Gastrocnemius medialis (tissue), 4 donors: Measurements from ENCODE around the gene MRPS10. TPM values are rescaled to one million over a fixed set of nuclear protein-coding genes. Genes with fewer than 3 reads are reported as not detected.
"Not testable (repeated sequence)": the region's sequence is repeated elsewhere in the genome, so short reads cannot be mapped to it uniquely, and the experiment has no call there.

Experiments used
- ATAC-seq, 2 donors: fragments of 150-250 bp; one replicate each; pipeline ENCODE4 v1.9.1; 2016
- DNase-seq, 2 donors: peaks; one replicate each; pipeline ENCODE4 v3.0.0-alpha.2; 2019
- H3K27ac ChIP-seq, 4 donors: fragments of 200-600 bp; sonication (generic); 1 replicate in 1 of 4; 2 replicates in 3 of 4; pipeline ENCODE4 v1.5.1; 2016 to 2018; ENCODE audit warnings: mild to moderate bottlenecking in 2 of 4, moderate library complexity in 1 of 4
- H3K27me3 ChIP-seq, 3 donors: fragments of 200-600 bp; sonication (generic) in 2 of 3; 1 replicate in 1 of 3; 2 replicates in 2 of 3; pipeline versions ENCODE4 v1.5.1 to v1.6.0; 2016 to 2019; ENCODE audit warnings: mild to moderate bottlenecking in 1 of 3, moderate library complexity in 1 of 3
- H3K36me3 ChIP-seq, 2 donors: fragments of 200-600 bp; sonication (generic) in 1 of 2; one replicate each; pipeline ENCODE4 v1.5.1; 2017 to 2018
- H3K4me1 ChIP-seq, 2 donors: fragments of 200-600 bp; sonication (generic) in 1 of 2; one replicate each; pipeline ENCODE4 v1.5.1; 2016 to 2017; ENCODE audit warnings: mild to moderate bottlenecking in 2 of 2
- H3K4me3 ChIP-seq, 4 donors: fragments of 200-600 bp; sonication (generic) in 3 of 4; 1 replicate in 1 of 4; 2 replicates in 3 of 4; pipeline ENCODE4 v1.5.1; 2016 to 2019; ENCODE audit warnings: mild to moderate bottlenecking in 2 of 4
- H3K9me3 ChIP-seq, 3 donors: fragments of 200-600 bp; sonication (generic) in 2 of 3; 1 replicate in 1 of 3; 2 replicates in 2 of 3; pipeline ENCODE4 v1.5.1; 2016 to 2019
- POLR2A ChIP-seq, 2 donors: fragments of 450-650 bp; IDR thresholded peaks; one replicate each; pipeline ENCODE4 v1.6.1; 2017; ENCODE audit warnings: antibody characterized with exemption in 2 of 2, mild to moderate bottlenecking in 2 of 2, moderate library complexity in 2 of 2
- in situ Hi-C, 4 donors: fragments of 200-750 bp; cut with MboI; loops; one replicate each; pipeline versions ENCODE4 v1.15.0 to v1.8.0; 2017; ENCODE audit warnings: low sequenced_read_pairs in 4 of 4
- intact Hi-C: fragments of 100-400 bp; cut with DNase I; formaldehyde crosslinking; loops from one replicate; pipeline ENCODE4 v1.15.1; 2023; ENCODE audit warnings: low total_unique reads
- total RNA-seq, 4 donors: library from RNA; depleted of rRNA; stranded (reverse); fragments of >200 nt; gene quantifications; one replicate each; pipeline versions ENCODE4 v1.1.0 to v1.2.3, GENCODE V29; 2016
- TF ChIP-seq, protein P1 (sequence below), 5 experiments: fragments of 450-650 bp in 3 of 5; fragments of 200-600 bp in 2 of 5; sonication (generic) in 2 of 5; IDR thresholded peaks in 4 of 5; conservative IDR thresholded peaks in 1 of 5; 1 replicate in 4 of 5; 2 replicates in 1 of 5; pipeline ENCODE4 v1.5.1; 2016 to 2019; ENCODE audit warnings: antibody characterized with exemption in 5 of 5, mild to moderate bottlenecking in 3 of 5, moderate library complexity in 3 of 5

Gene MRPS10
- total RNA-seq, 4 donors from 2014 or later, result 52.2 to 63.7 (median 56.0) TPM

DNA sequence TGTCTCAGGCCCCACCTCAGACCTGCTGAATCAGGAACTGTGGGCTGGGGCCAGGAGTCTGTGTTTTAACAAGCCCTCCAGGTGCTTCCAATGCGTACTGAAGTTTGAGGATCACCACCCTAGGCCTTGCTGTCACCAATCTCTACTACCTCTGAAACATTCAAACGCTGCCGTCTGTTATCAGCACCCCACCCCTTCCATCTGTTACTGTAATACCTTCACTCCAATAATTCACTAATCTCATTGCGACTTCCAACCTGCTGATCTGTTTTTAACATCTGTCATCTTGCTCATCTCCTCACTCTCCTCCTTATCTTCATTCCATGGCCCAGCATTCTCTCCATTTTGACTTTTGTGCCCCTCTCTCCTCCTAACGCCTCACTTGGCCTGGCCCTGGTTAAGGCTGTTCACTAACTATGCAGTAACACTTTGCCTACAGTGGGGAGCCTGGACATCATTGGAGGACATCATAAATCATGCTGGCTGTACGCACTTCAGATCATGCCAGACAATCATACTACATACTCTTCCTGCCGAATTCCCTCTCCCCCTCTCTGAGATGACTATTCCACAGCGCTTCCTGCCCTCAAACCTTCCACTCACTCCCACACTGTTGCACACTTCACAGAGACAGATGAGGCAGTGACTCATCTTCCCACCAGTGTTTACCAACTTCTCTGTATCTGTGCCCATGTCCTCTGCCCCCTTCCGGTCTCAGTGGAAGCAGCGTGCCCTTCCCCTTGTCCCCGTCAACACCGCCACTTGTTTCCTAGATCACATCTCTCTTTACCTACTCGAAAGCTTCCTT lies 19.9 kb downstream of the MRPS10 start:
- intact Hi-C loops, result no loop called here
- H3K27me3 ChIP-seq, result no peaks in the 10 kb centered on the region
- no peaks in the 10 kb centered on the region for H3K4me1 ChIP-seq
- no peak for ATAC-seq
- TF ChIP-seq POLR2A (IDR thresholded peaks at IDR 0.05), result no peak
- TF ChIP-seq, protein P1, sequence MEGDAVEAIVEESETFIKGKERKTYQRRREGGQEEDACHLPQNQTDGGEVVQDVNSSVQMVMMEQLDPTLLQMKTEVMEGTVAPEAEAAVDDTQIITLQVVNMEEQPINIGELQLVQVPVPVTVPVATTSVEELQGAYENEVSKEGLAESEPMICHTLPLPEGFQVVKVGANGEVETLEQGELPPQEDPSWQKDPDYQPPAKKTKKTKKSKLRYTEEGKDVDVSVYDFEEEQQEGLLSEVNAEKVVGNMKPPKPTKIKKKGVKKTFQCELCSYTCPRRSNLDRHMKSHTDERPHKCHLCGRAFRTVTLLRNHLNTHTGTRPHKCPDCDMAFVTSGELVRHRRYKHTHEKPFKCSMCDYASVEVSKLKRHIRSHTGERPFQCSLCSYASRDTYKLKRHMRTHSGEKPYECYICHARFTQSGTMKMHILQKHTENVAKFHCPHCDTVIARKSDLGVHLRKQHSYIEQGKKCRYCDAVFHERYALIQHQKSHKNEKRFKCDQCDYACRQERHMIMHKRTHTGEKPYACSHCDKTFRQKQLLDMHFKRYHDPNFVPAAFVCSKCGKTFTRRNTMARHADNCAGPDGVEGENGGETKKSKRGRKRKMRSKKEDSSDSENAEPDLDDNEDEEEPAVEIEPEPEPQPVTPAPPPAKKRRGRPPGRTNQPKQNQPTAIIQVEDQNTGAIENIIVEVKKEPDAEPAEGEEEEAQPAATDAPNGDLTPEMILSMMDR (IDR thresholded peaks at IDR 0.05 in 4 of 5, conservative IDR thresholded peaks at IDR 0.05 in 1 of 5), result no peak
- no peaks in the 10 kb centered on the region for H3K9me3 ChIP-seq
- in situ Hi-C loops, result no loop called here
- H3K4me3 ChIP-seq, result no peak overlapping the region
- DNase-seq, result no peak
- no peak overlapping the region for H3K27ac ChIP-seq
- H3K36me3 ChIP-seq, result no peaks in the 10 kb centered on the region

DNA sequence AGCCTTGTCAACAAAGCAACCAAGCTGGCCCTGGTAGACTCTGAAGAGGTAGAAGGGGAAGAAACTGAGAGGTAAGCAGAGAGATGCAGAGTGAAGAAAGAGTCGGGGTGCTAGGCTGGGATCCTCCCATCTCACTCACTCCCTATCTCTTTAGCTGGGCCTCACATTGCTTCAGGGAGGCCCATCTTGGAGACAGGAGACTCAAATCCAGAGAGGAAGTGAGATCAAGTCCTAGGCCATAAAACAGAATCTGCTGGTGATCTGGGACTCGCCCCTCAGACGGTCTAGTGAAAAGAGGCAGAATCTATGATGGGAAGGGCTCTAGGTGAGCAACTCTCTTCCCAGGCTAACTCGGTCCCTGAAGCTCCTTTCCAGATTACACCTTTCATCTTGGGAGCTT lies 22.2 kb downstream of the MRPS10 start:
- no peak for ATAC-seq
- Histone ChIP-seq H3K36me3 (no peaks in the 10 kb centered on the region), H3K27me3 (no peaks in the 10 kb centered on the region), H3K9me3 (no peaks in the 10 kb centered on the region), H3K4me3 (no peak overlapping the region), H3K4me1 (no peaks in the 10 kb centered on the region), H3K27ac (no peak overlapping the region)
- DNase-seq, result no peak
- intact Hi-C loops (no loop called here), in situ Hi-C loops (no loop called here)
- TF ChIP-seq POLR2A (IDR thresholded peaks at IDR 0.05), result no peak
- TF ChIP-seq, protein P1 (IDR thresholded peaks at IDR 0.05 in 4 of 5, conservative IDR thresholded peaks at IDR 0.05 in 1 of 5), result no peak

DNA sequence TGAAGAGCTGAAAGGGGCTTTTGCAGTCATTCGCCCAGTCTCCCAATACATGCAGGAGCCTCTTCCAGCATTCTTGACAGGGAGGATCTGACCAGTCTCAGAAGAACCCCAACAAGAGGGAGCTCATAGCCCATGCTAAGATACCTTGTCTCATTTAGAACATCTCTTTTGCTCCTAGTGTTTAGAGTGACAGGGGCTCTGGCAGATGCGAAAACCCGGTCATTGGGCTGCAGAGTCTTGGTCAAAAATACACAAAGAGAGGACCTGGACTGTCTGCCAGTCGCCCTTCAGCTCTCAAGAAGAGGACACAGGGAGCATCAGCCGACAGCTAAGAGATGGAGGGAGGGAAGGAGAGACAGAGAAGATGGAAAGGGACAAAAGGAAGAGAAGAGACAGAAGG lies 23.6 kb downstream of the MRPS10 start:
- TF ChIP-seq, protein P1 (IDR thresholded peaks at IDR 0.05 in 4 of 5, conservative IDR thresholded peaks at IDR 0.05 in 1 of 5), result no peak
- no peak for TF ChIP-seq POLR2A (IDR thresholded peaks at IDR 0.05)
- H3K27me3 ChIP-seq, result no peaks in the 10 kb centered on the region
- no peak overlapping the region for H3K27ac ChIP-seq
- ATAC-seq, result no peak
- DNase-seq, result no peak
- H3K4me1 ChIP-seq, result no peaks in the 10 kb centered on the region
- in situ Hi-C loops, result no loop called here
- no peaks in the 10 kb centered on the region for H3K9me3 ChIP-seq
- no peak overlapping the region for H3K4me3 ChIP-seq
- no peaks in the 10 kb centered on the region for H3K36me3 ChIP-seq
- intact Hi-C loops, result no loop called here

DNA sequence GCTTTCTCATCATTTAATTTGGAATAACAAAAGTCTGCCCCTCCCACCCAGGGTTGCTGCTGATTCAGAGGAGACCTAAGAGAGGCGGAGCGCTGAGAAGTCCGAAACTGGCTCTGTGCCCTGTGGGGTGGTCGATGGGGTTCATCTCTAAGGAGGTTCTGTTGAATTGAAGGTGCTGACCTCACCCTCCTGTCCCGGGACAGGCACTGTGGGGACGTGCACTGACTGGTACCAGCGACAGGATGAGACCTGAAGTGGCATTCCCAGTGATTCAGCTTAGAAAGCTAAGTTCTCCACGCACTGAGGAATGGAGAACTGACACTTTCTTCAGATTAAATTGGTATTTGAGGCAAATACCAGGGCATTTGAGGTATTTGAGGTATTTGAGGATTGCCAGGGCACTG lies 24.2 kb downstream of the MRPS10 start:
- H3K4me1 ChIP-seq, result no peaks in the 10 kb centered on the region
- no peaks in the 10 kb centered on the region for H3K9me3 ChIP-seq
- H3K27me3 ChIP-seq, result no peaks in the 10 kb centered on the region
- intact Hi-C loops (no loop called here), in situ Hi-C loops (no loop called here)
- ATAC-seq (no peak), DNase-seq (no peak)
- no peak overlapping the region for H3K27ac ChIP-seq
- no peak overlapping the region for H3K4me3 ChIP-seq
- no peaks in the 10 kb centered on the region for H3K36me3 ChIP-seq
- TF ChIP-seq POLR2A (IDR thresholded peaks at IDR 0.05), result no peak
- TF ChIP-seq, protein P1 (IDR thresholded peaks at IDR 0.05 in 4 of 5, conservative IDR thresholded peaks at IDR 0.05 in 1 of 5), result no peak

DNA sequence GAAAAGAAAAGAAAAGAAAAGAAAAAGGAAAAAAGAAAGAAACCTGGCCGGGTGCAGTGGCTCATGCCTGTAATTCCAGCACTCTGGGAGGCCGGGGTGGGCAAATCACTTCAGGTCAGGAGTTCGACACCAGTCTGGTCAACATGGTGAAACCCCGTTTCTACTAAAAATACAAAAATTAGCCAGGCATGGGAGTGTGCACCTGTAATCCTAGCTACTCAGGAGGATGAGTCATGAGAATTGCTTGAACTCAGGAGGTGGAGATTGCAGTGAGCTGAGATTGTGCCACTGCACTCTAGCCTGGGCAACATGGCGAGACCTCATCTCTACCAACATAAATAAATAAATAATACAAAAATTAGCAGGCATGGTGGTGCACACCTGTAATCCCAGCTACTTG lies 25.3 kb downstream of the MRPS10 start:
- DNase-seq, H3K4me1 ChIP-seq, H3K27ac ChIP-seq, in situ Hi-C loops, H3K27me3 ChIP-seq, H3K4me3 ChIP-seq, H3K9me3 ChIP-seq, H3K36me3 ChIP-seq, ATAC-seq, intact Hi-C loops: not testable (repeated sequence)
